ENCODE data around the gene MXD4.

MXD4 gene

DNA sequence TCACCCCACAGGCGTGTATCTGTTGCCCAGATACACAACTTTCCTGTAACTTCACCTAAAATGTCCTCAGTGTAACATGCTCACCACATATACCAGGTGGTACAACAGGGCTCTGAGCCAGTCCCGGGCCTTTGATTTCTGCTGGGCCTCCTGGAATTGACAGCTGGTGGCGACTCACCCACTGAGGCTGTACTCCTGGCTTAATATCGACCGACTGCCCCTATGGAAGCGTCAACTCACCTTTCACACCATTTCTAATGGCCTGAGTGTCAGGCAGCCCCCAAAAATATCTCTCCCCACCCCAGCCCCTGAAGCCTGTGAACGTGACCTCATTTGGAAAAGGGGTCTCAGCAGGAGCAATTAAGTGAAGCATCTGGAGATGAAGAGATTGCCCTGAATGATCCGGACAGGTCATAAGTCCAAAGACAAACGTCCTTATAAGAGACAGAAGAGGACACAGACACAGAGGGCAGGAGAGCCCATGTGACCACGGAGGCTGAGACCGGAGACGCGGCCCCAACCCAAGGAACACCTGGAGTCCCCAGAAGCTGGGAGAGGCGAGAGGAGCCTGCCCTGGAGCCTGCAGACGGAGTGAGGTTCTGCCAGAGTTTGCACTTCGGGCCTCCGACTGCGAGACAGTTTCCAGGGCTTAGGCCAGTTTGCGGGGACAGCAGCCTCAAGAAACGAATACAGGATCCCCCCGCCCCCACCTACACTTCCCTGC lies 12.6 kb upstream of the MXD4 start:
- no peak overlapping the region for H3K4me3 ChIP-seq (ENCODE audit: low read depth, low read length)
- TF ChIP-seq, protein P1, sequence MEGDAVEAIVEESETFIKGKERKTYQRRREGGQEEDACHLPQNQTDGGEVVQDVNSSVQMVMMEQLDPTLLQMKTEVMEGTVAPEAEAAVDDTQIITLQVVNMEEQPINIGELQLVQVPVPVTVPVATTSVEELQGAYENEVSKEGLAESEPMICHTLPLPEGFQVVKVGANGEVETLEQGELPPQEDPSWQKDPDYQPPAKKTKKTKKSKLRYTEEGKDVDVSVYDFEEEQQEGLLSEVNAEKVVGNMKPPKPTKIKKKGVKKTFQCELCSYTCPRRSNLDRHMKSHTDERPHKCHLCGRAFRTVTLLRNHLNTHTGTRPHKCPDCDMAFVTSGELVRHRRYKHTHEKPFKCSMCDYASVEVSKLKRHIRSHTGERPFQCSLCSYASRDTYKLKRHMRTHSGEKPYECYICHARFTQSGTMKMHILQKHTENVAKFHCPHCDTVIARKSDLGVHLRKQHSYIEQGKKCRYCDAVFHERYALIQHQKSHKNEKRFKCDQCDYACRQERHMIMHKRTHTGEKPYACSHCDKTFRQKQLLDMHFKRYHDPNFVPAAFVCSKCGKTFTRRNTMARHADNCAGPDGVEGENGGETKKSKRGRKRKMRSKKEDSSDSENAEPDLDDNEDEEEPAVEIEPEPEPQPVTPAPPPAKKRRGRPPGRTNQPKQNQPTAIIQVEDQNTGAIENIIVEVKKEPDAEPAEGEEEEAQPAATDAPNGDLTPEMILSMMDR (IDR thresholded peaks at IDR 0.05; ENCODE audit: low read depth, low read length, missing control alignments), result no peak
- DNase-seq (ENCODE audit: low read depth), result no peak

DNA sequence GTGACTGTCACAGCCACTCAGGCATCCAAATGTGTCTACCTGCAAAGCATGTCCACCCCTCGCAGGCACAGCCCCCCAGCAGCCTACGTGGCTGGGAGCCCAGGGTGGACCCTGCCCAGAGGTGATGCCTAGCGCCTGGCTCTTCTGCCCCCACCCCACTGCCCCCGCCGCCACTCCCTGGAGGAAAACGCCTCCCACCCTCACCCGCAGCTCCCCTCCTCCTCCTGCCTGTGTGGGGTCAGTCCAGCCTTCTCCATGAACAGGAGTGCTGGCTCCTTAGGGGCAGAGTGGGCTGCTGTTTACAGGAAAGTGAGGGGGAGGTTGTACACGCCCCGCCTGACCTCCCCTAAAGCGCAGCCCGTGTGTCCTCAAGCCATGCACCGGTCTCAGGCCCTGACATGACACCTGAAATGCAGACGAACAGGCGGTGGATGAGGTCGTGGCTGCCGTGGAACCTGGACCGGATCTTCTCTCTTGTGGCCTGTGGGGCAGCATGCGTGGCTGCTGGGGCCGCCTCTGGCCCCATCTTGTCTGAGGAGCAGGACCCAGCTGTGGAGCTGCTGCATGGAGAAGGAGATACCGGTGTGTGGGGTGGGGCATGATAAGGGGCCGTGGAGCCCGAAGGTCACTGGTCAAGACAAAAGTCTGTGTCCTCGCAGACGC lies 11.9 kb upstream of the MXD4 start:
- H3K4me3 ChIP-seq (ENCODE audit: low read depth, low read length), result no peak overlapping the region
- TF ChIP-seq, protein P1 (IDR thresholded peaks at IDR 0.05; ENCODE audit: low read depth, low read length, missing control alignments), result no peak
- DNase-seq (ENCODE audit: low read depth), result no peak

DNA sequence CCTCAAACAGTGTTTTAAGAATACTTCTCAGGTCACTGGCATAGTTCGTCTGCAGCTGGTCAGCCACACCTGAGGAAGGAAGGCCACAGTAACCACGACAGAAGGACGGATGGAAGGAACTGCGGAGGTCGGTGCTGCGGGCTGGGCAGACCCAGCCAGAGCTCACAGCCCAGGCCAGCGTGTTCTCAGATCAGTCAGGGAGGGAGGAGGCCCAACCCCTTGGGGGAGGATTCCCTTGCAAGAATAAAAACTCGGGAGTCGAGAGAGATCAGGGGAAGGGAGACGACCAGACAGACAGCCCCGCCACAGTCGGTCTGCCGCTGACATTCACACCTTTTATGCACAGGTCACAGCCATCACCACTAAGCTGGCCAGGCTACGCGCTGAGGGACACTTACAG lies 11.3 kb upstream of the MXD4 start:
- DNase-seq (ENCODE audit: low read depth), result no peak
- no peak overlapping the region for H3K4me3 ChIP-seq (ENCODE audit: low read depth, low read length)
- TF ChIP-seq, protein P1 (IDR thresholded peaks at IDR 0.05; ENCODE audit: low read depth, low read length, missing control alignments), result no peak

DNA sequence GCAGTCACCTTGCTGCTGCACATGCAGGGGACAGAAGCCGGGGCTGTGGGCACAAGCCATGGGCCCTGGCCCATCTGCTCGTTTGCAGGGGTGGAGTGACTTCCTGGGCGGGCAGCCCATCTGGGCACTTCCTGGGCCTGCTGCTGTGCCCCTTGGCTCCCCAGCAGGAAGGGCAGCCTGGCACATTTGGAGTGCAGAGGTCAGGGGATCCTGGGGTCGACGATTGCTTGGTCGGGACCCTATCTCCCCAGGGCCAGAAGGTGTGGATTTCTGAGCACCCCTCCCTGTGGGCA lies 10.9 kb upstream of the MXD4 start:
- TF ChIP-seq, protein P1 (IDR thresholded peaks at IDR 0.05; ENCODE audit: low read depth, low read length, missing control alignments), result no peak
- DNase-seq (ENCODE audit: low read depth), result no peak

DNA sequence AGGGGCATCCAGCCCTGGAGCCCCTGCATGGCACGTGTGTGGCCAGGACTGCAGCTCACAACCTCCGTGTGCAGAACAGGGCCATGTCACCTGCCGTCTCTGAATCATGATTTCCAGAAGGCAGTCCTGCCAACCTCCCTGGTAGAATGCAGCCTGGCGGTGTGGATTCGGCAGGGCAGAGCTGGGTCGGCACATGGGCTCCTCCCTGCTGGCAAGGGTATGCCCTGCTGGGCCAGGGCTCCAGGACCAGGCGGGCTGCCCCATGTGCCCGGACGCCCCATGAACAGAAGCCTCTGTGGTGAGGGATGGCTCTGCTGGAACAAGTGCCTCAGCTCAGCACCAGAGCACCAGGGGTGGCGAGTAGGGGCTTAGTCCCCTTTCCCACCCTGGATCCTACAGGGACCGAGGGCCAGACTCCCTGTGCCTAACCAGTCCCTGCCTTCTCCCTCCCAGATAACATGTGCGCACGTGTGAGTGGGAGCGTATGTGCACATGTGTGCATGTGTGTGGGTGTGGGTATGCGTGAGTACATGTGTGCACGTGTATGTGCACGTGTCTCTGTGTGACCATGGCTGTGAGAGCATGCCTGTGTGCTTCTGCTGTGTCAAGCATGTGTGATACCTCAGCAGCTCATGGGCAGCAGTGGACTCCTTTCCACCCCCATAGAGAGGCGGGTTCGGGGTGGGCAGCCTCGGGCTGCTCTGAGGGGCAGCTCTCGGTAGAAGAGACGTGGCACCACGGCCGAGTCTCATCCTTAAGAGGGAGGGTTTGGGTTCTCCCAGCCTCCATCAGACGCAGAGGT lies 10.3 kb upstream of the MXD4 start:
- H3K4me3 ChIP-seq (ENCODE audit: low read depth, low read length), result no peak overlapping the region
- TF ChIP-seq, protein P1 (IDR thresholded peaks at IDR 0.05; ENCODE audit: low read depth, low read length, missing control alignments), result no peak
- no peak for DNase-seq (ENCODE audit: low read depth)

More for the DNA sequence above, 10.9 kb upstream of the MXD4 start:
- H3K4me3 ChIP-seq (ENCODE audit: low read depth, low read length), result no peak overlapping the region

DNA sequence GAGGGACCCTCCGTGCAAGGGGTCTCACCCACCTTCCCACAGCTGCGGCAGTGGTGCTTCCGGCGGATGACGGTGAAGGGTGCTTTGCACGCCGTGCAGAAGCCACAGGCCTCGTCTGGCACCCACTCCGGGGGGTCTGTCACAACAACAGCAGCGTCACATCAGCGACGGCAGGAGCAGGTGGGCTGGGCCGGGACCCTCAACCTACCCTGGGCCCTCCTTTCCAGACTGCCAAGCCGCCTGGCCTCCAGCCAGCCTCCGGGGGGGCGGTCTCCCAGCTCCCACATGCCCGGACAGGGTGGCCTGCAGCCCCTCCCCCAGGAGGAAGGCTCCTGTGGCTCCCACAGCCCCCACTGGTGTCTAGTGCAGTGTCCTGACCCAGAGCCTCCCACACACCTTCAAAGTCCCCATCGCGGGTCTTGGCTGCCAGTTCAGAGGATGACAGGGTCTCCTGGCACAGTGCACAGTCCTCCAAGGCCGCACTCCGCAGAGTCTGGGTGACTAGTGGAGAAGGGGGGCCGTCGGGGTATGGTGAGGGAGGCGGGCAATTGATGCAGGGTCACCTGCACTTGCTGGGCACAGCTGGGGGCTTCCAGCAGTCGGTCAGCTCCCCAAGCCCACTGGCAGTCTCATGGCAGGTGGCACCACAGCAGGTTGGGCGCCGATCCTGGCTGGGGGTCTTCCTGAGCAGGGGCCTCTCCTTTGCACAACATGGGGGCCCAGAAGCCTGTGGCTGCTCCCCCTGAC lies 9.5 kb upstream of the MXD4 start:
- TF ChIP-seq, protein P1 (IDR thresholded peaks at IDR 0.05; ENCODE audit: low read depth, low read length, missing control alignments), result no peak
- DNase-seq (ENCODE audit: low read depth), result no peak
- H3K4me3 ChIP-seq (ENCODE audit: low read depth, low read length), result no peak overlapping the region
